ENCODE data around the gene STAU1.

GRCh38 chr20:49230021-49230420 lies 41.9 kb upstream of the STAU1 start:
- TF ChIP-seq EZH2 (IDR thresholded peaks at IDR 0.05; ENCODE audit: insufficient read depth, poor library complexity, severe bottlenecking) = no peak
- TF ChIP-seq EZH2phosphoT487 (IDR thresholded peaks at IDR 0.05; ENCODE audit: insufficient read depth, low read depth) = no peak

Data from GM23248 (cell line).